HepG2 (cell line): ENCODE results near the gene GNAZ. TPM values are rescaled to one million over a fixed set of nuclear protein-coding genes. Genes with fewer than 3 reads are reported as not detected.
A peak's percentile ranks its signal among the peaks of the same experiment; 100 is the strongest.

ENCODE experiments used
- ATF6 ChIP-seq: sonication (generic); formaldehyde crosslinking; conservative IDR thresholded peaks from 2 replicates; pipeline ENCODE4 v1.4.0; 2020; ENCODE audit warnings: missing genetic modification reagents
- BCL6 ChIP-seq: IDR thresholded peaks from 2 replicates; pipeline ENCODE4 v1.6.1; 2016; ENCODE audit warnings: missing genetic modification reagents, missing compliant biosample characterization
- CSRNP1 ChIP-seq: sonication (generic); formaldehyde crosslinking; IDR thresholded peaks from 2 replicates; pipeline ENCODE4 v1.8.1; 2023; ENCODE audit warnings: mild to moderate bottlenecking, missing genetic modification reagents
- EED ChIP-seq: sonication (generic); formaldehyde crosslinking; IDR thresholded peaks from 2 replicates; pipeline ENCODE4 v1.5.0; 2020; ENCODE audit warnings: mild to moderate bottlenecking, missing genetic modification reagents
- ERF ChIP-seq: IDR thresholded peaks from 2 replicates; pipeline ENCODE4 v1.6.1; 2018; ENCODE audit warnings: missing biosample characterization, missing genetic modification reagents
- GLI4 ChIP-seq: sonication (generic); formaldehyde crosslinking; IDR thresholded peaks from 2 replicates; pipeline ENCODE4 v1.5.1; 2020; ENCODE audit warnings: missing genetic modification reagents, mild to moderate bottlenecking, moderate library complexity, borderline replicate concordance
- JDP2 ChIP-seq: sonication (generic); formaldehyde crosslinking; IDR thresholded peaks from 2 replicates; pipeline ENCODE4 v1.8.1; 2022; ENCODE audit warnings: missing genetic modification reagents, borderline replicate concordance
- KDM6A ChIP-seq: IDR thresholded peaks from 2 replicates; pipeline ENCODE4 v1.6.1; 2016; ENCODE audit warnings: low read depth
- KLF15 ChIP-seq: sonication (generic); formaldehyde crosslinking; IDR thresholded peaks from 2 replicates; pipeline ENCODE4 v1.8.1; 2023; ENCODE audit warnings: borderline replicate concordance, mild to moderate bottlenecking, inconsistent platforms, missing genetic modification reagents, mixed read lengths
- POLR2AphosphoS2 ChIP-seq: IDR thresholded peaks from 2 replicates; pipeline ENCODE4 v1.6.1; 2011; ENCODE audit warnings: low read depth, low read length, improper control_type of control experiment
- PRPF4 ChIP-seq: fragments of 200-400 bp; formaldehyde crosslinking; IDR thresholded peaks from 2 replicates; pipeline ENCODE4 v1.6.1; 2016; ENCODE audit warnings: low read length, low read depth; ENCODE audit not compliant: poor library complexity, severe bottlenecking
- SNAI1 ChIP-seq: sonication (generic); formaldehyde crosslinking; IDR thresholded peaks from 2 replicates; pipeline ENCODE4 v1.5.0; 2020; ENCODE audit warnings: mild to moderate bottlenecking, missing genetic modification reagents, borderline replicate concordance
- TEAD3 ChIP-seq: optimal IDR thresholded peaks from 2 replicates; pipeline ENCODE3; 2016; ENCODE audit warnings: borderline replicate concordance
- ZC3H4 ChIP-seq: sonication (generic); formaldehyde crosslinking; IDR thresholded peaks from 2 replicates; pipeline ENCODE4 v1.4.0; 2020; ENCODE audit warnings: missing genetic modification reagents, borderline replicate concordance
- ZKSCAN8 ChIP-seq: IDR thresholded peaks from 2 replicates; pipeline ENCODE4 v1.6.1; 2016; ENCODE audit warnings: borderline replicate concordance, missing genetic modification reagents, missing compliant biosample characterization
- ZNF318 ChIP-seq: sonication (generic); formaldehyde crosslinking; IDR thresholded peaks from 2 replicates; pipeline ENCODE4 v1.4.0; 2020; ENCODE audit warnings: mild to moderate bottlenecking, missing genetic modification reagents
- ZNF563 ChIP-seq: sonication (generic); formaldehyde crosslinking; IDR thresholded peaks from 2 replicates; pipeline ENCODE4 v1.8.0; 2022; ENCODE audit warnings: mild to moderate bottlenecking, moderate library complexity, missing genetic modification reagents
- ZSCAN31 ChIP-seq: sonication (generic); formaldehyde crosslinking; IDR thresholded peaks from 2 replicates; pipeline ENCODE4 v1.5.0; 2020; ENCODE audit warnings: low read depth, mild to moderate bottlenecking, missing genetic modification reagents
- polyA plus RNA-seq, 8 experiments: library from polyadenylated mRNA; depleted of rRNA in 3 of 8; stranded (reverse) in 7 of 8; unstranded in 1 of 8; fragments of >200 nt; fragmentation: Illumina TruSeq in 4 of 8; extraction: Trizol in 4 of 8; gene quantifications; 2 replicates each; pipeline versions ENCODE4 v1.2.1 to v1.2.3, GENCODE V29; 2011 to 2016; ENCODE audit warnings: low read depth in 4 of 8, missing spikeins in 1 of 8, mixed read lengths in 1 of 8; ENCODE audit not compliant: insufficient read depth in 1 of 8
- total RNA-seq, 5 experiments: library from RNA; depleted of rRNA; stranded (reverse); fragments of >200 nt; fragmentation: Illumina TruSeq; extraction: Trizol; gene quantifications; 2 replicates each; pipeline ENCODE4 v1.2.3, GENCODE V29; 2016; ENCODE audit warnings: low read depth in 1 of 5

GNAZ gene
- total and polyA plus RNA-seq, 2 of the 13 experiments (the other 11 are each of a cell fraction or from before 2014, with no cell fraction given): 11.4 to 22.3 TPM

GRCh38 chr22:23075525-23076216 lies 5.4 kb downstream of the GNAZ start (continued):
- no peak for TF ChIP-seq ATF6
- no peak for TF ChIP-seq GLI4
- TF ChIP-seq KLF15 (CRISPR knock-in tag): no peak
- no peak for TF ChIP-seq PRPF4
- no peak for TF ChIP-seq JDP2 (CRISPR knock-in tag)
- peak; percentile 85; the same call in 1 of the 2 replicates for TF ChIP-seq ERF
- no peak; the same call in 1 of the 2 replicates for TF ChIP-seq ZNF563 (CRISPR knock-in tag)
- TF ChIP-seq ZKSCAN8: no peak; the same call in 1 of the 2 replicates
- no peak for TF ChIP-seq SNAI1 (CRISPR knock-in tag)
- peak; percentile 67 for TF ChIP-seq BCL6 (CRISPR knock-in tag)
- peak; percentile 71; the same call in 1 of the 2 replicates for TF ChIP-seq CSRNP1 (CRISPR knock-in tag)
- no peak for TF ChIP-seq ZC3H4 (CRISPR knock-in tag)
- TF ChIP-seq EED: 0 out of 2 replicates have a peak, but pooled peaks have one; percentile 65
- peak; percentile 80 for TF ChIP-seq TEAD3
- peak; percentile 36; the same call in 1 of the 2 replicates for TF ChIP-seq ZNF318 (CRISPR knock-in tag)
- TF ChIP-seq KDM6A (CRISPR knock-in tag): peak; percentile 95
- TF ChIP-seq POLR2AphosphoS2: peak; percentile 81; the same call in 1 of the 2 replicates
- peak; percentile 93 for TF ChIP-seq ZSCAN31 (CRISPR knock-in tag)
